DND-41 (cell line): ENCODE data around the gene KCNT1.

Source experiments
- EZH2 ChIP-seq: IDR thresholded peaks from 3 replicates; pipeline ENCODE4 v1.6.1; 2012; ENCODE audit warnings: borderline replicate concordance, low read depth, mild to moderate bottlenecking, moderate library complexity, low read length, inconsistent platforms; ENCODE audit not compliant: severe bottlenecking
- TF ChIP-seq, protein P1 (sequence below): IDR thresholded peaks from 2 replicates; pipeline ENCODE4 v1.5.1; 2012; ENCODE audit warnings: borderline replicate concordance, low read length, moderate library complexity, mild to moderate bottlenecking; ENCODE audit not compliant: poor library complexity, severe bottlenecking; ENCODE audit errors: extremely low read depth

DNA sequence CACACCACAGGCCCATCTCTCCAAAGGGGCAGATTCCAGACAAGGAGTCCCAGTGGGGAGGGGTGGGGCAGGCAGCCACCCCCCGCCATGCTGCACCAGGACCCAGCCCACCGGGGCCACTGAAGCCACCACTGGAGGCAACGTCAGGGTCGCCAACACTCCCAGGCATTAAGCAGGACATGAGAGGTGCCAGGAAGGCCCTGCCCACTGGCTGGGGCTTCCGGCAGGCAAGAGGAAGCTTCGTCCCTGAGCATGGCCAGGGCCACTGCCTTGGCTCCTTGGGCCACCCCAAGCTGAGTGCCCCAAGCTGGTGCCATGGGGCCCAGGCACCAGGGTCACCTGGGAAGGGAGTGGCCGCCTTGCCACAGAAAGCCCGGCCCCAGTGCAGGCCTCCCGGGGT is 17.5 kb downstream of the KCNT1 start:
- TF ChIP-seq EZH2, result no peak
- TF ChIP-seq, protein P1, sequence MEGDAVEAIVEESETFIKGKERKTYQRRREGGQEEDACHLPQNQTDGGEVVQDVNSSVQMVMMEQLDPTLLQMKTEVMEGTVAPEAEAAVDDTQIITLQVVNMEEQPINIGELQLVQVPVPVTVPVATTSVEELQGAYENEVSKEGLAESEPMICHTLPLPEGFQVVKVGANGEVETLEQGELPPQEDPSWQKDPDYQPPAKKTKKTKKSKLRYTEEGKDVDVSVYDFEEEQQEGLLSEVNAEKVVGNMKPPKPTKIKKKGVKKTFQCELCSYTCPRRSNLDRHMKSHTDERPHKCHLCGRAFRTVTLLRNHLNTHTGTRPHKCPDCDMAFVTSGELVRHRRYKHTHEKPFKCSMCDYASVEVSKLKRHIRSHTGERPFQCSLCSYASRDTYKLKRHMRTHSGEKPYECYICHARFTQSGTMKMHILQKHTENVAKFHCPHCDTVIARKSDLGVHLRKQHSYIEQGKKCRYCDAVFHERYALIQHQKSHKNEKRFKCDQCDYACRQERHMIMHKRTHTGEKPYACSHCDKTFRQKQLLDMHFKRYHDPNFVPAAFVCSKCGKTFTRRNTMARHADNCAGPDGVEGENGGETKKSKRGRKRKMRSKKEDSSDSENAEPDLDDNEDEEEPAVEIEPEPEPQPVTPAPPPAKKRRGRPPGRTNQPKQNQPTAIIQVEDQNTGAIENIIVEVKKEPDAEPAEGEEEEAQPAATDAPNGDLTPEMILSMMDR, result no peak
